B cell (primary cell): Measurements from ENCODE around the gene LHPP. TPM values are rescaled to one million over a fixed set of nuclear protein-coding genes. Genes with fewer than 3 reads are reported as not detected.

Experiments used
- ATAC-seq: fragments of 200-7000 bp; cut with Tn5 transposase; one replicate; pipeline ENCODE4 v1.10.0; 2021; ENCODE audit warnings: low read depth, mild to moderate bottlenecking, moderate number of reproducible peaks, moderate library complexity
- CTCF ChIA-PET: fragments of 350-600 bp; sonication (Branson Sonifier 250); formaldehyde crosslinking; loops from one replicate; lab custom pipeline; 2021; ENCODE audit warnings: antibody characterized with exemption, inconsistent platforms; lab: Charles Lee
- POLR2A ChIA-PET: fragments of 350-600 bp; sonication (Branson Sonifier 250); formaldehyde crosslinking; loops from one replicate; lab custom pipeline; 2021; ENCODE audit warnings: antibody characterized with exemption; lab: Charles Lee
- DNase-seq: peaks from one replicate; pipeline ENCODE4 v3.0.0; 2013
- H2AFZ ChIP-seq: 2 replicates; pipeline ENCODE4 v1.6.1; 2012; ENCODE audit warnings: mild to moderate bottlenecking, low read depth, low read length; ENCODE audit not compliant: insufficient read depth, poor library complexity, severe bottlenecking
- H3K27ac ChIP-seq, 2 donors: 1 replicate in 1 of 2; 2 replicates in 1 of 2; pipeline ENCODE4 v1.5.1; 2012 to 2013; ENCODE audit warnings: low read length in 2 of 2, mild to moderate bottlenecking in 2 of 2, moderate library complexity in 1 of 2
- H3K27me3 ChIP-seq, 4 experiments: fragments of 200-600 bp in 1 of 4; sonication (generic) in 1 of 4; replicated peaks in 1 of 4; 1 replicate in 2 of 4; 2 replicates in 2 of 4; pipeline versions ENCODE4 v1.6.1 to v1.7.0; 2013 to 2016; ENCODE audit warnings: low read length in 3 of 4, mild to moderate bottlenecking in 2 of 4, mixed read lengths in 1 of 4, moderate library complexity in 1 of 4; ENCODE audit not compliant: insufficient read depth in 4 of 4, control insufficient read depth in 3 of 4; ENCODE audit errors: control extremely low read depth in 1 of 4
- H3K36me3 ChIP-seq, 2 experiments: replicated peaks in 1 of 2; 1 replicate in 1 of 2; 2 replicates in 1 of 2; pipeline versions ENCODE4 v1.6.1 to v1.7.1; 2013; ENCODE audit warnings: low read length in 1 of 2; ENCODE audit not compliant: insufficient read depth in 2 of 2, control insufficient read depth in 1 of 2; ENCODE audit errors: control extremely low read depth in 1 of 2, extremely low read depth in 1 of 2
- H3K4me1 ChIP-seq, 2 donors: fragments of 200-600 bp in 1 of 2; sonication (generic) in 1 of 2; 1 replicate in 1 of 2; 2 replicates in 1 of 2; pipeline versions ENCODE4 v1.5.1 to v1.6.1; 2013 to 2017; ENCODE audit warnings: low read length in 2 of 2; ENCODE audit not compliant: control insufficient read depth in 2 of 2, insufficient read depth in 2 of 2
- H3K4me2 ChIP-seq: replicated peaks from 2 replicates; pipeline ENCODE3; 2012; ENCODE audit warnings: mild to moderate bottlenecking, low read depth, low read length; ENCODE audit not compliant: poor library complexity, severe bottlenecking
- H3K4me3 ChIP-seq, 5 experiments: fragments of 200-600 bp in 1 of 5; sonication (generic) in 1 of 5; 1 replicate in 3 of 5; 2 replicates in 2 of 5; pipeline versions ENCODE4 v1.5.1 to v1.7.0; 2011 to 2016; ENCODE audit warnings: low read length in 4 of 5, mild to moderate bottlenecking in 4 of 5, low read depth in 2 of 5, control low read depth in 1 of 5, moderate library complexity in 1 of 5; ENCODE audit not compliant: insufficient read depth in 1 of 5; ENCODE audit errors: control extremely low read depth in 1 of 5, extremely low read depth in 1 of 5
- H3K79me2 ChIP-seq: fragments of 200-600 bp; sonication (generic); one replicate; pipeline ENCODE4 v1.6.0; 2016; ENCODE audit warnings: low read length; ENCODE audit not compliant: control insufficient read depth, insufficient read depth
- H3K9ac ChIP-seq: fragments of 200-600 bp; sonication (generic); 2 replicates; pipeline ENCODE4 v1.6.1; 2017; ENCODE audit warnings: mild to moderate bottlenecking, low read length, moderate library complexity
- H3K9me3 ChIP-seq, 3 donors: one replicate each; pipeline versions ENCODE4 v1.6.1 to v1.7.1; 2013; ENCODE audit warnings: low read length in 2 of 3; ENCODE audit not compliant: control insufficient read depth in 2 of 3, insufficient read depth in 1 of 3; ENCODE audit errors: control extremely low read depth in 1 of 3
- H4K20me1 ChIP-seq: 2 replicates; pipeline ENCODE4 v1.6.0; 2012; ENCODE audit warnings: mild to moderate bottlenecking, low read length; ENCODE audit not compliant: insufficient read depth, control insufficient read depth, poor library complexity, severe bottlenecking
- H3K27ac Mint-ChIP-seq: one replicate; pipeline ENCODE4 v1.8.0; 2021; ENCODE audit warnings: mixed read lengths
- H3K27me3 Mint-ChIP-seq: one replicate; pipeline ENCODE4 v1.8.0; 2021; ENCODE audit warnings: mixed read lengths
- H3K4me1 Mint-ChIP-seq: one replicate; pipeline ENCODE4 v1.8.0; 2021; ENCODE audit warnings: mixed read lengths
- H3K4me3 Mint-ChIP-seq: one replicate; pipeline ENCODE4 v1.8.0; 2021; ENCODE audit warnings: mixed read lengths
- H3K9me3 Mint-ChIP-seq: one replicate; pipeline ENCODE4 v1.8.0; 2022; ENCODE audit warnings: mixed read lengths; ENCODE audit not compliant: insufficient read depth
- CTCF ChIP-seq: fragments of 200-600 bp; IDR thresholded peaks from one replicate; pipeline ENCODE4 v1.8.0; 2022; ENCODE audit warnings: antibody characterized with exemption, mild to moderate bottlenecking
- EZH2 ChIP-seq: IDR thresholded peaks from 2 replicates; pipeline ENCODE4 v1.6.1; 2012; ENCODE audit warnings: borderline replicate concordance, low read depth, mild to moderate bottlenecking, moderate library complexity, low read length; ENCODE audit not compliant: insufficient read depth, poor library complexity, severe bottlenecking
- WGBS: methylation state at CpG from one replicate; pipeline ENCODE4 v1.1.5; 2013; ENCODE audit warnings: missing lambda C conversion rate; ENCODE audit not compliant: insufficient coverage; 5-methylcytosine and 5-hydroxymethylcytosine counted together
- intact Hi-C: fragments of 100-400 bp; cut with micrococcal nuclease; formaldehyde crosslinking; loops from one replicate; pipeline ENCODE4 v1.10.0; 2022
- polyA plus RNA-seq: library from polyadenylated mRNA; depleted of rRNA; stranded (reverse); fragments of >200 nt; gene quantifications from 2 replicates; pipeline ENCODE4 v1.2.3, GENCODE V29; 2012
- total RNA-seq, 2 donors: library from RNA; stranded (reverse); fragments of 120-200 nt in 1 of 2; gene quantifications; 1 replicate in 1 of 2; 2 replicates in 1 of 2; pipeline versions ENCODE4 v1.2.3 to v1.2.4, GENCODE V29; 2013 to 2022

Gene LHPP
- total and polyA plus RNA-seq, 2 donors (not counting 1 experiment from before 2014, with no cell fraction given) = 60.2 to 83.5 TPM

GRCh38 chr10:124447751-124448466 lies 13.7 kb upstream of the LHPP start:
- H3K36me3 ChIP-seq = no peaks in the 10 kb centered on the region
- H3K27me3 Mint-ChIP-seq = peaks cover 68% of the 10 kb centered on the region
- ChIA-PET POLR2A (interaction anchor here (0.6 kb wide), 1 partner anchor 19 kb away, joined by 3 read pairs; no protein-coding TSS in a partner anchor), CTCF (no interaction called here)
- 3% methylated on average over 53 of the region's 60 CpGs for WGBS
- H3K4me3 Mint-ChIP-seq = peak overlapping the region; percentile 79
- H3K27ac Mint-ChIP-seq = no peak overlapping the region
- H4K20me1 ChIP-seq = no peaks in the 10 kb centered on the region
- H3K4me2 ChIP-seq = peak overlapping the region; percentile 78
- H3K4me3 ChIP-seq = peak overlapping the region in 2 of 5 experiments; percentile 21 to 29
- peaks cover 0 to 3% (median 0%) of the 10 kb centered on the region in 3 donors for H3K9me3 ChIP-seq
- H3K9ac ChIP-seq = peak overlapping the region; percentile 47
- no peak for ATAC-seq
- no peaks in the 10 kb centered on the region for H3K9me3 Mint-ChIP-seq
- peaks cover 0 to 65% (median 43%) of the 10 kb centered on the region in 4 experiments for H3K27me3 ChIP-seq
- intact Hi-C loops = no loop called here
- peaks cover 28% of the 10 kb centered on the region for H3K4me1 Mint-ChIP-seq
- peak overlapping the region; percentile 46 for H2AFZ ChIP-seq
- DNase-seq = peak; percentile 47
- no peaks in the 10 kb centered on the region for H3K79me2 ChIP-seq
- peaks cover 31 to 42% of the 10 kb centered on the region in 2 donors for H3K4me1 ChIP-seq
- TF ChIP-seq CTCF (no peak), EZH2 (no peak)
- H3K27ac ChIP-seq = no peak overlapping the region

- intact Hi-C loops = no loop called here
- POLR2A ChIA-PET = no interaction called here
- H3K4me1 ChIP-seq = peaks cover 31 to 42% of the 10 kb centered on the region in 2 donors
- Mint-ChIP-seq H3K9me3 (no peaks in the 10 kb centered on the region), H3K4me1 (peaks cover 28% of the 10 kb centered on the region), H3K4me3 (peak overlapping the region; percentile 79), H3K27ac (no peak overlapping the region), H3K27me3 (peaks cover 67% of the 10 kb centered on the region)
- ATAC-seq (no peak), DNase-seq (peak; percentile 37)
- WGBS = 3% methylated on average over 24 of the region's 26 CpGs
- peak overlapping the region in 1 of 5 experiments; percentile 16 for H3K4me3 ChIP-seq
- TF ChIP-seq EZH2 (peak; percentile 18), CTCF (no peak)
- peaks cover 0 to 67% (median 45%) of the 10 kb centered on the region in 4 experiments for H3K27me3 ChIP-seq
- H3K9ac ChIP-seq = no peak overlapping the region
- peak overlapping the region; percentile 78 for H3K4me2 ChIP-seq
- H4K20me1 ChIP-seq = no peaks in the 10 kb centered on the region
- H3K27ac ChIP-seq = no peak overlapping the region
- CTCF ChIA-PET = interaction anchor here (0.7 kb wide), 1 partner anchor 12 kb away, joined by 3 read pairs; the partner anchor contains the start of gene LHPP
- H3K36me3 ChIP-seq = no peaks in the 10 kb centered on the region
- no peaks in the 10 kb centered on the region for H3K79me2 ChIP-seq
- H2AFZ ChIP-seq = no peak overlapping the region
- H3K9me3 ChIP-seq = peaks cover 0 to 3% (median 0%) of the 10 kb centered on the region in 3 donors
Observed at GRCh38 chr10:124448696-124449169, 12.9 kb upstream of the LHPP start.
